CMK (cell line): ENCODE data around the gene PNMA8C.
"Not testable (repeated sequence)": the region's sequence is repeated elsewhere in the genome, so short reads cannot be mapped to it uniquely, and the experiment has no call there.

ENCODE experiments used
- DNase-seq: peaks from one replicate; pipeline ENCODE4 v3.0.0-alpha.2; 2010; ENCODE audit warnings: low read depth

Gene PNMA8C

GRCh38 chr19:46388311-46389095 is 40.2 kb downstream of the PNMA8C start:
- no peak for DNase-seq

GRCh38 chr19:46387713-46388130 is 41.0 kb downstream of the PNMA8C start:
- no peak for DNase-seq

DNA sequence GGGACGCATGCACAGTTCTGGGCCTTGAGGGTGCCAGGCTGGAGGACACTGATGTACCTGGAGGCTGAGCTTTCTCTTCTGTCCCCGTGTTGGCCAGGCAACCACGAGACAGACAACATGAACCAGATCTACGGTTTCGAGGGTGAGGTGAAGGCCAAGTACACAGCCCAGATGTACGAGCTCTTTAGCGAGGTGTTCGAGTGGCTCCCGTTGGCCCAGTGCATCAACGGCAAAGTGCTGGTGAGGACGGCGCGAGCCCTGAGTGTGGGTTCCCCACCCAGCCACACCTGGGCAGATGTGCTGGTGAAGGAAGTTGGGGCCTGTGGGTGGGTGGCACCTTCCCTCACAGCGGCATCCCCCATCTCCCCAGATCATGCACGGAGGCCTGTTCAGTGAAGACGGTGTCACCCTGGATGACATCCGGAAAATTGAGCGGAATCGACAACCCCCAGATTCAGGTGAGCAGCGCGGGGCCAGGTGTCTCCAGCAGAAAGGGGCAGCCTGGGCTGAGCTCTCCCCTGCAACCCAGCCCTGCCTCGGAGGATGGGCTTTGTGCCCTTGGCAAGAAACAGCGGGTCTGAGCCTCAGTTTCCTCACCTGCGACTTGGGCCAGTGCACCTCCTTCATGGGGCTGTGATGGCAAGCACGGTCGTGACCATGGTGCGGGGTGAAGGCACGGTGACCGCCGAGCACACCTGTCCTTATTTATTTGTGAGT is 41.6 kb downstream of the PNMA8C start:
- DNase-seq, result no peak

DNA sequence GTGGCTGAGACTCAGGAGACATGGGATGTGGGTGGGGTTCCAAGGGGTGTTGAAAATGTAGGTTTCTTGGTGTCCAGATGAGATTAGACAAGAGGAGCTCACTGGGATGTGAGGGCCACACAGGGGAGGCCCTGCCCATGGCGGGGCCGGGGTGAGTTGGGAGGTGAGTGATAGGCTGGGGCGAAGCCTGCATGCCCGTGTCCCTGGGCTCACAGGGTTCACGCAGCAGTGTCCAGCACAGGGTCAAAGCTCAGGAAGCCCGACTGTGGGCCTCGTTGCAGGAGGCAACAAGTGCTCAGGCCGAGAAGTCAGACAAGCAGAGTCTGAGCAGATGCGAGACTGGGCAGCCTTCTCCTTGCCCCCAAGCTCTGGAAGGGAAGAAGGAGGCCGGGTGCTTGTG is 42.6 kb downstream of the PNMA8C start:
- DNase-seq, result no peak

DNA sequence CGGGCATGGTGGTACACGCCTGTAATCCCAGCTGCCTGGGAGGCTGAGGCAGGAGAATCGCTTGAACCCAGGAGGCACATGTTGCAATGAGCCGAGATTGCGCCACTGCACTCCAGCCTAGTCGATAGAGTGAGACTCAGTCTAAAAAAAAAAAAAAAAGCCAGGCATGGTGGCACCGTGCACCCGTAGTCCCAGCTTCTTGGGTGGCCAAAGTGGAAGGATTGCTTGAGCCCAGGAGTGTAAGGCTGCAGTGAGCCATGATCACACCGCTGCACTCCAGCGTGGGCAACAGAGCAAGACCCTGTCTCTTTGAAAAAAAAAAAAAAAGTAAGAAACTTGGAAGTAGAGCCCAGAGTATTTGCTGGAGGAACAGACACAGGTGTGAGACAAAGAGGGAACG is 43.1 kb downstream of the PNMA8C start:
- no peak for DNase-seq

DNA sequence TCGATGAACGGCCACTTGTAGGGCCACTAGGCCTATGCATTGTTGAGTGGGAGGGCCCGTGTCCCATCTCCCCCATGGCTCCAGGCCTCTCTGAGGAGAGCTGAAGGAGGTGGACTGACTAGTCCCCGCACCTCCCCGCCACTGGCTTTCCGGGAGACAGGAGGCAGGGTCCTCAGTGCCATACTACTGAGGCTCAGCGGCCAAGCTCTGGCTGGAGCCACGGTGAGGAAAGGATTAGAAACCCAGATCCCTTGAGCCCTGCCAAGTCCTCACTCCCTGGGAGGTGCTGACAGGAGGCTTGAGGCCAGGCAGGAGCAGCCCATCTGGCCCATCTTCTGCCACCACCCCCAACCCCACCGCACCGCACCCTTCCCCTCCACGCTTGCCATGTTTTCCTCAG is 44.3 kb downstream of the PNMA8C start:
- no peak for DNase-seq

GRCh38 chr19:46383846-46384245 is 44.9 kb downstream of the PNMA8C start:
- DNase-seq, result no peak

DNA sequence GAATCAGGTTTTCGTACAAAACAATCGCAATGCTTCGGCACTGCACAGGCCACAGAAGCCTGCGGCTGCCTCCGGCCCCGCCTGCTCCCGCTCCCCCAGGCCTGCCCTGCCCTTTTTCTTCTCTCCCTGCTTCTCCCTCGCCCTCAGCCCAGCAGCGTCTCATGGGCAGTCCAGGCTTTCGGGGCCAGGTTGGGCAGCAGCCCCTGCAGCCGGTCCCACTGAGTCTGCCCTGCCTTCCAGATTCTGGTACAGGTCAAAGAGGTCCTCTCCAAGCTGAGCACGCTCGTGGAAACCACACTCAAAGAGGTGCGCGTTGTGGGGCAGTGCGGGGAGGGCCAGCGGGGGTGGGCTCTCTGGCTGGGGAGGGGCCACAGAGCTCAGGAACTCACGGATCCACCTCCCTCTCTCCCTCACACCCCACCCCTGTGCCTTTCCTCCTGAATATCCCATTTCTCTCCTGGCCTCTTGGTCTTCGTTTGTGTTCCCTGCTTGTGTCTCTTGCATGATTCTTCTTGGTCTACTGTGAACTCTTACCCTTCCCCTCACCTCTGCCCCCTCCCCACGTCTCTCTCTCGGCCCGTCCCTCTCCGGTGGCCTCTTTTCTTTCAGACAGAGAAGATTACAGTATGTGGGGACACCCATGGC is 45.4 kb downstream of the PNMA8C start:
- DNase-seq, result no peak

GRCh38 chr19:46381756-46382345 is 46.9 kb downstream of the PNMA8C start:
- DNase-seq, result no peak

GRCh38 chr19:46381346-46381745 is 47.4 kb downstream of the PNMA8C start:
- no peak for DNase-seq

GRCh38 chr19:46380690-46381089 is 48.0 kb downstream of the PNMA8C start:
- DNase-seq, result no peak

- no peak for DNase-seq
Measured at GRCh38 chr19:46378268-46378667, 50.5 kb downstream of the PNMA8C start.

GRCh38 chr19:46376241-46377153 is 52.2 kb downstream of the PNMA8C start:
- no peak for DNase-seq

GRCh38 chr19:46375476-46376067 is 53.2 kb downstream of the PNMA8C start:
- not testable (repeated sequence) for DNase-seq
